ENCODE data around the gene LRRTM4. TPM values are rescaled to one million over a fixed set of nuclear protein-coding genes. Genes with fewer than 3 reads are reported as not detected.

Gene LRRTM4
- total RNA-seq, 4 donors from 2014 or later = 0.24 to 38.4 (median 1.0) TPM; not detected in 1

DNA sequence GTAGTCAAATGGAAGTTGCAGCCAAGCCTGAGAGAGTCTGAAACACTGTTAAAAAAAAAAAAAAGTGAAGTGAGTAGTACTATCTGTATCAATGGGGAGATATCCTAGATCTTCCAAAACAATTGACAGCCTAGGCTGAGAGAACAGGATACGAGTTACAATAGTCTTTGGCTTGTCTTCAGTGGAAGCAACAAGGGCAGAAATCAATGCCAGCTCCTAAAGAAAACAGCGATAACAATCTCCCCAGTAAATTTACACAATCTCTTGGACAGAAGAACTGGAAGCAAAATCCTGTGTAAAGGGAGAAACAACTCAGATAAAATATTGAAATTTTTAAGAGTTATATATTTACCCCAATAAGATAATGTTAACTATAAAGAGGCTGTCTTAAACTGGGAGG, 508.7 kb downstream of the LRRTM4 start:
- H3K4me3 ChIP-seq = no peak overlapping the region
- no peak overlapping the region for H3K27ac ChIP-seq
- no peaks in the 10 kb centered on the region for H3K36me3 ChIP-seq
- no peaks in the 10 kb centered on the region for H3K4me1 ChIP-seq
- no peaks in the 10 kb centered on the region for H3K27me3 ChIP-seq
- intact Hi-C loops (cut with DNase I; ENCODE audit: low total_unique reads) = no loop called here
- no peaks in the 10 kb centered on the region for H3K9me3 ChIP-seq
- no peak for TF ChIP-seq POLR2A (IDR thresholded peaks at IDR 0.05)
- TF ChIP-seq, protein P1, sequence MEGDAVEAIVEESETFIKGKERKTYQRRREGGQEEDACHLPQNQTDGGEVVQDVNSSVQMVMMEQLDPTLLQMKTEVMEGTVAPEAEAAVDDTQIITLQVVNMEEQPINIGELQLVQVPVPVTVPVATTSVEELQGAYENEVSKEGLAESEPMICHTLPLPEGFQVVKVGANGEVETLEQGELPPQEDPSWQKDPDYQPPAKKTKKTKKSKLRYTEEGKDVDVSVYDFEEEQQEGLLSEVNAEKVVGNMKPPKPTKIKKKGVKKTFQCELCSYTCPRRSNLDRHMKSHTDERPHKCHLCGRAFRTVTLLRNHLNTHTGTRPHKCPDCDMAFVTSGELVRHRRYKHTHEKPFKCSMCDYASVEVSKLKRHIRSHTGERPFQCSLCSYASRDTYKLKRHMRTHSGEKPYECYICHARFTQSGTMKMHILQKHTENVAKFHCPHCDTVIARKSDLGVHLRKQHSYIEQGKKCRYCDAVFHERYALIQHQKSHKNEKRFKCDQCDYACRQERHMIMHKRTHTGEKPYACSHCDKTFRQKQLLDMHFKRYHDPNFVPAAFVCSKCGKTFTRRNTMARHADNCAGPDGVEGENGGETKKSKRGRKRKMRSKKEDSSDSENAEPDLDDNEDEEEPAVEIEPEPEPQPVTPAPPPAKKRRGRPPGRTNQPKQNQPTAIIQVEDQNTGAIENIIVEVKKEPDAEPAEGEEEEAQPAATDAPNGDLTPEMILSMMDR (IDR thresholded peaks at IDR 0.05) = no peak
- no peak for DNase-seq

DNA sequence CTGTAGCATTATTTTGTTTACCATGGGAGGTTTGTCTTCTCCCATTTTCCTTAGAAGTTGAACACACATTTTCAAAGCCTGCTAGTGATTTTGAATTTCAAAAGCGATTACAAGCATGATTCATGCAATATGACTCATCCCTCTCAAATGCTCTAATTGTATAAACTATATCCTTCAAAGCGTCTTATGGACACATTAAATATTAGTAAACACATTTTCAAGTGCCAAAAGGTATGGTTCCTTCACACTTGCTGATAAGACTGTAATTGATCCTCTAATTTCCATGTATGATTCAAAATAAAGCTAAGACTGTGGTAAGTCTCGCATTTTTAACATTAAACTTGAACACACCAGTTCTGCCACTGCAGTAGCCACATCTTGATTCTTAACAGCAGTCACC, 512.9 kb downstream of the LRRTM4 start:
- intact Hi-C loops (cut with DNase I; ENCODE audit: low total_unique reads) = no loop called here
- TF ChIP-seq POLR2A (IDR thresholded peaks at IDR 0.05) = no peak
- TF ChIP-seq, protein P1 (IDR thresholded peaks at IDR 0.05) = no peak

DNA sequence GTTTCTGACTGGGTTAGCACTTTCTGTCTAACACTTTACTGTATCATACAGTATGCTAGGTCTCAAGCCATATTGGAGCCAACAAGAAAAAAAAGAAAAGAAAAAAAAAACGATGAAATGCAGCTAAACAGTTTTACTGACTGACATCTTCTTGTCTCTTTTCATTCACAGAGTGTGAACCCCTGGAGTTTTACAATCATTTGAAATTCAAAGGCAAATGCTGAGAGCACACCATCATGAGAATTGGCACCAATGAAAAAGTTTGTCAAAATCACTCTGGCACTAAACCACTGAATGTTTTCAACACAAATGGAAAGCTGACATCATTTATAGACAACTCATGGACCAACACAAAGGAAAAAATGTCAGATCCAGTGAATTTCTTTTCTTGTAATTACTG, 513.3 kb downstream of the LRRTM4 start:
- TF ChIP-seq, protein P1 (IDR thresholded peaks at IDR 0.05) = no peak
- TF ChIP-seq POLR2A (IDR thresholded peaks at IDR 0.05) = no peak
- intact Hi-C loops (cut with DNase I; ENCODE audit: low total_unique reads) = no loop called here
- no peaks in the 10 kb centered on the region for H3K9me3 ChIP-seq
- no peak overlapping the region for H3K4me3 ChIP-seq
- no peak overlapping the region for H3K27ac ChIP-seq
- H3K36me3 ChIP-seq = no peaks in the 10 kb centered on the region
- no peaks in the 10 kb centered on the region for H3K4me1 ChIP-seq
- no peak for DNase-seq
- no peaks in the 10 kb centered on the region for H3K27me3 ChIP-seq

More for the DNA sequence above, 512.9 kb downstream of the LRRTM4 start:
- no peak overlapping the region for H3K4me3 ChIP-seq
- no peaks in the 10 kb centered on the region for H3K9me3 ChIP-seq
- no peaks in the 10 kb centered on the region for H3K4me1 ChIP-seq
- no peaks in the 10 kb centered on the region for H3K36me3 ChIP-seq
- H3K27ac ChIP-seq = no peak overlapping the region
- H3K27me3 ChIP-seq = no peaks in the 10 kb centered on the region
- DNase-seq = no peak

DNA sequence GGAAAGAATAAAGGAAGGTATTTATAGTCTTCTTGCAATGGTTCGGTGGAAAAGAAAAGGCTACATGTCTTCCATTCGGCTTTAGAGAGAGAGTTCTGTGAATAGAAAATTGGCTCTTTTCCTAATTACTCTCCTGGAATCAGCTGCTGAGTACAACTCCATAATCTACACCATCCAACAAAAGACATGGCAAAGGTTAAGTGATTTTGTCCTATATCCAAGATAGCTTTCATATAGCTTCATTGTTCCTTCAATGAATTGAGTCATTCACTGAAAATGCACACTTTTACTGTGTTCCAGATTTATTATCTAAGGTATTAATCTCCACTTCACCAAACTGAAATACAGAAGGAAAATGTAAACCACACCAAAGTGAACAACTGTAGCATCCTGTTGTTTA, 514.5 kb downstream of the LRRTM4 start:
- H3K36me3 ChIP-seq = no peaks in the 10 kb centered on the region
- TF ChIP-seq, protein P1 (IDR thresholded peaks at IDR 0.05) = no peak
- no peak for TF ChIP-seq POLR2A (IDR thresholded peaks at IDR 0.05)
- intact Hi-C loops (cut with DNase I; ENCODE audit: low total_unique reads) = no loop called here
- H3K9me3 ChIP-seq = no peaks in the 10 kb centered on the region
- no peaks in the 10 kb centered on the region for H3K27me3 ChIP-seq
- no peaks in the 10 kb centered on the region for H3K4me1 ChIP-seq
- H3K27ac ChIP-seq = no peak overlapping the region
- DNase-seq = no peak
- H3K4me3 ChIP-seq = no peak overlapping the region

DNA sequence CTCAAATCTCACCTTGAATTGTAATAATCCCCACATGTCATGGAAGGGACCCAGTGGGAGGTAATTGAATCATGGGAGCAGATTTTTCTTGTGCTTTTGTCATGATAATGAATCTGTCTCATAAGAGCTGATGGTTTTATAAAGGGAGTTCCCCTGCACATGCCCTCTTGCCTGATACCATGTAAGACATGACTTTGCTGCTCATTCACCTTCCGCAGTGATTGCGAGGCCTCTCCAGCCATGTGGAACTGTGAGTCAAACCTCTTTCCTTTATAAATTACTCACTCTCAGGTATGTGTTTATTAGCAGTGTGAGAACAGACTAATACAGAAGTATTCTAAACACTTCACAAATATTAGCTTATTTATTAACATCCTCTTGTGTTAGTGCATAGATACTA, 516.7 kb downstream of the LRRTM4 start:
- TF ChIP-seq POLR2A (IDR thresholded peaks at IDR 0.05) = no peak
- TF ChIP-seq, protein P1 (IDR thresholded peaks at IDR 0.05) = no peak
- no peak for DNase-seq
- no peaks in the 10 kb centered on the region for H3K4me1 ChIP-seq
- H3K27me3 ChIP-seq = no peaks in the 10 kb centered on the region
- no peak overlapping the region for H3K27ac ChIP-seq
- intact Hi-C loops (cut with DNase I; ENCODE audit: low total_unique reads) = no loop called here
- no peaks in the 10 kb centered on the region for H3K9me3 ChIP-seq
- no peaks in the 10 kb centered on the region for H3K36me3 ChIP-seq
- no peak overlapping the region for H3K4me3 ChIP-seq

Measured in uterus (tissue), 4 donors.